Adrenal gland (tissue), 12 donors: ENCODE data around the gene SBF2. TPM values are rescaled to one million over a fixed set of nuclear protein-coding genes. Genes with fewer than 3 reads are reported as not detected.
"Not testable (repeated sequence)": the region's sequence is repeated elsewhere in the genome, so short reads cannot be mapped to it uniquely, and the experiment has no call there.

Experiments used
- DNase-seq, 7 donors: peaks; one replicate each; pipeline ENCODE4 v3.0.0-alpha.2; 2019 to 2020
- H3K27ac ChIP-seq, 5 donors: fragments of 200-600 bp; sonication (generic) in 4 of 5; 1 replicate in 3 of 5; 2 replicates in 2 of 5; pipeline versions ENCODE4 v1.5.1 to v1.8.0; 2016 to 2020; ENCODE audit warnings: mild to moderate bottlenecking in 1 of 5
- H3K27me3 ChIP-seq: fragments of 200-600 bp; 2 replicates; pipeline ENCODE4 v1.8.0; 2021
- H3K36me3 ChIP-seq, 2 donors: fragments of 200-600 bp; replicated peaks in 1 of 2; 1 replicate in 1 of 2; 2 replicates in 1 of 2; pipeline versions ENCODE4 v1.5.1 to v1.8.0; 2018 to 2022
- H3K4me1 ChIP-seq, 2 donors: fragments of 200-600 bp; replicated peaks in 1 of 2; 1 replicate in 1 of 2; 2 replicates in 1 of 2; pipeline versions ENCODE4 v1.5.1 to v1.8.0; 2018 to 2021
- H3K4me3 ChIP-seq, 4 donors: fragments of 200-600 bp; sonication (generic) in 3 of 4; one replicate each; pipeline ENCODE4 v1.5.1; 2016 to 2018
- H3K9me3 ChIP-seq, 3 donors: fragments of 200-600 bp; sonication (generic) in 1 of 3; replicated peaks in 1 of 3; 1 replicate in 2 of 3; 2 replicates in 1 of 3; pipeline versions ENCODE4 v1.5.1 to v1.8.0; 2016 to 2021
- CTCF ChIP-seq, 6 experiments: fragments of 450-650 bp in 4 of 6; fragments of 200-600 bp in 2 of 6; sonication (generic) in 1 of 6; IDR thresholded peaks; 1 replicate in 5 of 6; 2 replicates in 1 of 6; pipeline versions ENCODE4 v1.5.1 to v1.8.0; 2016 to 2021; ENCODE audit warnings: antibody characterized with exemption in 6 of 6, mild to moderate bottlenecking in 2 of 6, moderate library complexity in 1 of 6
- POLR2A ChIP-seq, 2 donors: fragments of 450-650 bp; IDR thresholded peaks; one replicate each; pipeline ENCODE4 v1.6.1; 2017; ENCODE audit warnings: antibody characterized with exemption in 2 of 2, mild to moderate bottlenecking in 2 of 2, moderate library complexity in 1 of 2
- WGBS, 4 donors: extraction: QIAGEN DNeasy Blood & Tissue Kit in 2 of 4; methylation state at CpG; one replicate each; pipeline versions ENCODE4 v1.1.5 to v1.1.7; 2013 to 2017; 5-methylcytosine and 5-hydroxymethylcytosine counted together
- intact Hi-C, 2 donors: fragments of 100-400 bp; cut with DNase I; formaldehyde crosslinking; loops; one replicate each; pipeline versions ENCODE4 v1.14.1 to v1.15.0; 2022 to 2023
- polyA plus RNA-seq, 3 donors: library from polyadenylated mRNA; stranded (reverse); fragments of 200-250 nt in 2 of 3; fragments of 350-450 nt in 1 of 3; fragmentation: Illumina TruSeq in 1 of 3; extraction: RNeasy Lipid Tissue Mini Kit (QIAGEN cat#74804) in 1 of 3; gene quantifications; one replicate each; pipeline ENCODE4 v1.2.3, GENCODE V29; 2013 to 2014
- total RNA-seq, 9 donors: library from RNA; depleted of rRNA in 4 of 9; stranded (reverse); fragments of >200 nt in 4 of 9; fragments of 120-200 nt in 1 of 9; fragmentation: NEBNext Ultra II Directional in 1 of 9; extraction: Animal tissue kit (Norgen Biotek cat#: 25700) in 1 of 9; gene quantifications; one replicate each; pipeline versions ENCODE4 v1.1.0 to v1.2.4, GENCODE V29; 2013 to 2023
- donor health status: healthy with polysubstance abuse.
- donor health status: Bipolar disorder and iron deficiency.
- donor health status: DM: yes; HTN: yes; CAD: no.
- donor health status: DM: no; HTN: no; CAD: no.
- donor health status: DM: no; HTN: no; CAD: no.
- donor health status: DM: yes; HTN: yes; CAD: no.

The SBF2 gene
- total and polyA plus RNA-seq, 12 donors = 12.5 to 66.7 (median 38.0) TPM

GRCh38 chr11:9952511-9953196 is 341.4 kb downstream of the SBF2 start:
- Histone ChIP-seq H3K27ac (no peak overlapping the region), H3K27me3 (no peaks in the 10 kb centered on the region), H3K4me1 (no peaks in the 10 kb centered on the region), H3K9me3 (no peaks in the 10 kb centered on the region), H3K36me3 (no peaks in the 10 kb centered on the region), H3K4me3 (no peak overlapping the region)
- 94 to 98% (median 96%) methylated on average over 3 of the region's 3 CpGs for WGBS, 4 donors
- TF ChIP-seq CTCF (IDR thresholded peaks at IDR 0.05) = no peak
- TF ChIP-seq POLR2A (IDR thresholded peaks at IDR 0.05) = no peak
- intact Hi-C loops = loop anchor here in 1 of 2 donors (2.0 kb wide), 1 partner anchor 18 kb away; no protein-coding TSS in a partner anchor
- DNase-seq = no peak

GRCh38 chr11:9951807-9952206 is 342.2 kb downstream of the SBF2 start:
- intact Hi-C loops = loop anchor here in 1 of 2 donors (2.0 kb wide), 1 partner anchor 17 kb away; no protein-coding TSS in a partner anchor

GRCh38 chr11:9950462-9950861 is 343.6 kb downstream of the SBF2 start:
- Histone ChIP-seq H3K9me3 (peaks cover 0 to 4% (median 0%) of the 10 kb centered on the region in 3 donors), H3K27ac (no peak overlapping the region), H3K4me3 (no peak overlapping the region), H3K4me1 (no peaks in the 10 kb centered on the region), H3K27me3 (no peaks in the 10 kb centered on the region), H3K36me3 (no peaks in the 10 kb centered on the region)
- no peak for TF ChIP-seq POLR2A (IDR thresholded peaks at IDR 0.05)
- TF ChIP-seq CTCF (IDR thresholded peaks at IDR 0.05) = no peak
- no peak for DNase-seq
- WGBS, 4 donors = 93 to 97% (median 96%) methylated on average over 3 of the region's 3 CpGs
- intact Hi-C loops = no loop called here

More at GRCh38 chr11:9951807-9952206, 342.2 kb downstream of the SBF2 start:
- no peaks in the 10 kb centered on the region for H3K27me3 ChIP-seq
- H3K27ac ChIP-seq = no peak overlapping the region
- no peaks in the 10 kb centered on the region for H3K36me3 ChIP-seq
- WGBS, 4 donors = 46 to 70% (median 59%) methylated on average over 1 of the region's 1 CpG
- H3K4me1 ChIP-seq = no peaks in the 10 kb centered on the region
- no peak for DNase-seq
- H3K9me3 ChIP-seq = no peaks in the 10 kb centered on the region
- H3K4me3 ChIP-seq = no peak overlapping the region
- TF ChIP-seq POLR2A (IDR thresholded peaks at IDR 0.05) = no peak
- no peak for TF ChIP-seq CTCF (IDR thresholded peaks at IDR 0.05)

GRCh38 chr11:9947231-9947864 is 346.7 kb downstream of the SBF2 start:
- Histone ChIP-seq H3K27me3 (no peaks in the 10 kb centered on the region), H3K4me3 (no peak overlapping the region), H3K4me1 (peaks cover 0 to 7% of the 10 kb centered on the region in 2 donors), H3K9me3 (peaks cover 0 to 9% (median 0%) of the 10 kb centered on the region in 3 donors), H3K27ac (no peak overlapping the region), H3K36me3 (no peaks in the 10 kb centered on the region)
- 88 to 96% (median 92%) methylated on average over 7 of the region's 7 CpGs for WGBS, 4 donors
- no peak for DNase-seq
- intact Hi-C loops = no loop called here
- TF ChIP-seq POLR2A (IDR thresholded peaks at IDR 0.05) (no peak), CTCF (IDR thresholded peaks at IDR 0.05) (no peak)

- 78 to 98% (median 93%) methylated on average over 1 of the region's 1 CpG for WGBS, 4 donors
- H3K27me3 ChIP-seq, intact Hi-C loops, H3K4me3 ChIP-seq, DNase-seq, H3K9me3 ChIP-seq, H3K4me1 ChIP-seq, H3K27ac ChIP-seq, H3K36me3 ChIP-seq: not testable (repeated sequence)
These were observed 348.3 kb downstream of the SBF2 start for GRCh38 chr11:9945680-9946079.
